Ovary (tissue), 3 donors: ENCODE measurements around the gene FUCA2.

Source experiments
- CTCF ChIP-seq, 3 donors: fragments of 450-650 bp in 2 of 3; fragments of 200-600 bp in 1 of 3; IDR thresholded peaks; one replicate each; pipeline versions ENCODE4 v1.5.1 to v1.8.0; 2016 to 2022; ENCODE audit warnings: antibody characterized with exemption in 3 of 3, mild to moderate bottlenecking in 1 of 3
- EP300 ChIP-seq: sonication (generic); formaldehyde crosslinking; IDR thresholded peaks from one replicate; pipeline ENCODE4 v1.6.1; 2017; ENCODE audit warnings: antibody characterized with exemption
- donor health status: DM: no; HTN: no; CAD: no.

GRCh38 chr6:143505111-143505510, 6.4 kb downstream of the FUCA2 start:
- TF ChIP-seq CTCF (IDR thresholded peaks at IDR 0.05) (no peak), EP300 (no peak)
